DND-41 (cell line): ENCODE data around the gene NUDT1.
A peak's percentile ranks its signal among the peaks of the same experiment; 100 is the strongest.

Experiments used
- ATAC-seq: fragments of 200-7000 bp; cut with Tn5 transposase; 3 replicates; pipeline ENCODE4 v1.9.1; 2021; ENCODE audit warnings: low read depth; ENCODE audit not compliant: insufficient read depth
- DNase-seq: peaks from one replicate; pipeline ENCODE4 v3.0.0-alpha.2; 2020
- H2AFZ ChIP-seq: 2 replicates; pipeline ENCODE4 v1.6.0; 2012; ENCODE audit warnings: low read depth, low read length
- H3K27ac ChIP-seq: 2 replicates; pipeline ENCODE4 v1.5.1; 2012; ENCODE audit warnings: low read length, inconsistent platforms
- H3K27me3 ChIP-seq: fragments of 200-600 bp; sonication (generic); 2 replicates; pipeline ENCODE4 v1.6.0; 2012; ENCODE audit warnings: low read length, mild to moderate bottlenecking, inconsistent platforms; ENCODE audit not compliant: insufficient read depth, poor library complexity
- H3K36me3 ChIP-seq: 2 replicates; pipeline ENCODE4 v1.5.1; 2012; ENCODE audit warnings: low read length, inconsistent platforms; ENCODE audit not compliant: insufficient read depth
- H3K4me1 ChIP-seq: 2 replicates; pipeline ENCODE4 v1.5.1; 2012; ENCODE audit warnings: mild to moderate bottlenecking, low read length; ENCODE audit not compliant: insufficient read depth
- H3K4me2 ChIP-seq: 2 replicates; pipeline ENCODE4 v1.6.0; 2012; ENCODE audit warnings: mild to moderate bottlenecking, moderate library complexity, low read length, inconsistent platforms; ENCODE audit not compliant: insufficient read depth
- H3K4me3 ChIP-seq, 2 experiments: fragments of 200-600 bp in 1 of 2; shearing (Covaris generic) in 1 of 2; 2 replicates each; pipeline ENCODE4 v1.5.1; 2012 to 2016; ENCODE audit warnings: inconsistent platforms in 2 of 2, low read length in 2 of 2, mild to moderate bottlenecking in 2 of 2, low read depth in 1 of 2, moderate library complexity in 1 of 2
- H3K79me2 ChIP-seq: 2 replicates; pipeline ENCODE4 v1.6.0; 2012; ENCODE audit warnings: low read length, inconsistent platforms; ENCODE audit not compliant: insufficient read depth
- H3K9ac ChIP-seq: 2 replicates; pipeline ENCODE4 v1.6.0; 2012; ENCODE audit warnings: low read depth, mild to moderate bottlenecking, inconsistent platforms, low read length, moderate library complexity
- H3K9me3 ChIP-seq: 2 replicates; pipeline ENCODE4 v1.5.1; 2012; ENCODE audit warnings: low read length, moderate library complexity, mild to moderate bottlenecking, inconsistent platforms; ENCODE audit not compliant: insufficient read depth, severe bottlenecking
- H4K20me1 ChIP-seq: 2 replicates; pipeline ENCODE4 v1.6.0; 2012; ENCODE audit warnings: low read length; ENCODE audit not compliant: insufficient read depth
- CTCF ChIP-seq: IDR thresholded peaks from 2 replicates; pipeline ENCODE4 v1.5.1; 2012; ENCODE audit warnings: borderline replicate concordance, low read length, moderate library complexity, mild to moderate bottlenecking; ENCODE audit not compliant: poor library complexity, severe bottlenecking; ENCODE audit errors: extremely low read depth
- EZH2 ChIP-seq: IDR thresholded peaks from 3 replicates; pipeline ENCODE4 v1.6.1; 2012; ENCODE audit warnings: borderline replicate concordance, low read depth, mild to moderate bottlenecking, moderate library complexity, low read length, inconsistent platforms; ENCODE audit not compliant: severe bottlenecking

NUDT1 gene

DNA sequence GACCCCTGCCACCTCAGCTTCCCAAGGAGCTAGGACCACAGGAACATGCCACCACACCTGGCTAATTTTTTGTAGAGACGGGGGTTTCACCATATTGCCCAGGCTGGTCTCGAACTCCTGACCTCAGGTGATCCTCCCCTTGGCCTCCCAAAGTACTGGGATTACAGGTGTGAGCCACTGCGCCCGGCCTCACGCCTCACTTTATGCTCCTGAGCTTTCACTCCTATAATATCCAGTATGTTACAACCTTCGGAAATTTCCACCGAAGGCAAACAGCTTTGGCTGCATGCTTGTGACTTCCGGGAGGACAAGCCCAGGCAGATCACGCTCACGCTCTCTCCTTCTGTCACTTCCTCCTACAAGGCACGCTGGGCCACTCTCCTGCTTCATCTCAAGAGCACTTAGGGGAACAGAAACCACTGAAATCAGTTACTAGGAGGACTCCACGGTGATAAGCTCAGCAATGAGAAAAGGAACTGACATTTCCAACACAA lies 4.9 kb upstream of the NUDT1 start:
- H4K20me1 ChIP-seq = peaks cover 12% of the 10 kb centered on the region
- no peak overlapping the region for H3K27ac ChIP-seq
- H3K27me3 ChIP-seq = no peaks in the 10 kb centered on the region
- no peak overlapping the region for H3K4me2 ChIP-seq
- ATAC-seq = no peak
- DNase-seq = no peak
- no peaks in the 10 kb centered on the region for H3K9me3 ChIP-seq
- no peak overlapping the region for H2AFZ ChIP-seq
- no peak for TF ChIP-seq EZH2
- no peak for TF ChIP-seq CTCF
- no peak overlapping the region for H3K4me3 ChIP-seq
- peaks cover 37% of the 10 kb centered on the region for H3K4me1 ChIP-seq
- no peak overlapping the region for H3K9ac ChIP-seq
- H3K36me3 ChIP-seq = peaks cover 62% of the 10 kb centered on the region
- H3K79me2 ChIP-seq = peaks cover 49% of the 10 kb centered on the region

- no peak for TF ChIP-seq CTCF
- no peak for TF ChIP-seq EZH2
Measured at GRCh38 chr7:2239242-2239641, 2.8 kb upstream of the NUDT1 start.

GRCh38 chr7:2242541-2243429 lies 759 bp downstream of the NUDT1 start:
- Histone ChIP-seq H2AFZ (peak overlapping the region; percentile 94), H3K4me1 (peaks cover 39% of the 10 kb centered on the region), H3K4me3 (peak overlapping the region; percentile 71 to 90), H3K9ac (peak overlapping the region; percentile 99), H3K4me2 (peak overlapping the region; percentile 88), H3K36me3 (peaks cover 53% of the 10 kb centered on the region), H4K20me1 (peaks cover 19% of the 10 kb centered on the region), H3K79me2 (peaks cover 67% of the 10 kb centered on the region), H3K27ac (peak overlapping the region; percentile 78), H3K27me3 (no peaks in the 10 kb centered on the region), H3K9me3 (no peaks in the 10 kb centered on the region)
- TF ChIP-seq CTCF (no peak), EZH2 (no peak)
- ATAC-seq (peak; percentile 51), DNase-seq (peak; percentile 42)

More at GRCh38 chr7:2239242-2239641, 2.8 kb upstream of the NUDT1 start:
- H3K79me2 ChIP-seq = peaks cover 58% of the 10 kb centered on the region
- no peak overlapping the region for H3K4me2 ChIP-seq
- peaks cover 60% of the 10 kb centered on the region for H3K36me3 ChIP-seq
- H3K4me1 ChIP-seq = peaks cover 42% of the 10 kb centered on the region
- H3K4me3 ChIP-seq = no peak overlapping the region
- H3K9me3 ChIP-seq = no peaks in the 10 kb centered on the region
- no peak for DNase-seq
- no peak overlapping the region for H2AFZ ChIP-seq
- ATAC-seq = no peak
- H4K20me1 ChIP-seq = peaks cover 10% of the 10 kb centered on the region
- H3K9ac ChIP-seq = 0 out of 2 replicates have a peak overlapping the region, but pooled peaks have one; percentile 12
- H3K27ac ChIP-seq = no peak overlapping the region
- no peaks in the 10 kb centered on the region for H3K27me3 ChIP-seq
